Spinal cord (tissue), 10 donors: Measurements from ENCODE around the gene RAD17. TPM values are rescaled to one million over a fixed set of nuclear protein-coding genes. Genes with fewer than 3 reads are reported as not detected.

Source experiments
- DNase-seq, 6 donors: peaks; one replicate each; pipeline versions ENCODE4 v3.0.0 to v3.0.0-alpha.2; 2013 to 2015; ENCODE audit warnings: low spot score in 6 of 6, low read depth in 4 of 6
- H3K27ac ChIP-seq: one replicate; pipeline ENCODE4 v1.5.1; 2013; ENCODE audit warnings: low read depth, low read length, control low read depth
- H3K27me3 ChIP-seq: one replicate; pipeline ENCODE4 v1.6.1; 2013; ENCODE audit warnings: low read length; ENCODE audit not compliant: control insufficient read depth, insufficient read depth
- H3K36me3 ChIP-seq: one replicate; pipeline ENCODE4 v1.6.1; 2013; ENCODE audit warnings: low read length; ENCODE audit not compliant: control insufficient read depth, insufficient read depth
- H3K4me1 ChIP-seq: one replicate; pipeline ENCODE4 v1.6.1; 2013; ENCODE audit warnings: low read length; ENCODE audit not compliant: control insufficient read depth, insufficient read depth
- H3K4me3 ChIP-seq: one replicate; pipeline ENCODE4 v1.5.1; 2013; ENCODE audit warnings: low read depth, low read length, control low read depth
- H3K9me3 ChIP-seq: one replicate; pipeline ENCODE4 v1.6.1; 2013; ENCODE audit warnings: low read length; ENCODE audit not compliant: control insufficient read depth, insufficient read depth
- WGBS: methylation state at CpG from one replicate; pipeline ENCODE4 v1.1.5; 2013; ENCODE audit warnings: missing lambda C conversion rate; ENCODE audit not compliant: insufficient coverage; 5-methylcytosine and 5-hydroxymethylcytosine counted together
- polyA plus RNA-seq, 2 donors: library from polyadenylated mRNA; unstranded; fragments of 120-200 nt; gene quantifications; one replicate each; pipeline ENCODE4 v1.2.1, GENCODE V29; 2013; ENCODE audit not compliant: insufficient read length in 2 of 2
- total RNA-seq, 2 donors: library from RNA; depleted of rRNA in 1 of 2; stranded (reverse); fragments of 120-200 nt in 1 of 2; fragments of >200 nt in 1 of 2; gene quantifications; one replicate each; pipeline versions ENCODE4 v1.2.3 to v1.2.4, GENCODE V29; 2013 to 2014
- donor health status: healthy.

Gene RAD17
- total and polyA plus RNA-seq, 4 donors: 25.8 to 31.6 (median 28.2) TPM

GRCh38 chr5:69374911-69375446 is 5.4 kb downstream of the RAD17 start:
- WGBS: 100% methylated on average over 1 of the region's 4 CpGs
- Histone ChIP-seq H3K36me3 (peaks cover 6% of the 10 kb centered on the region), H3K4me1 (peaks cover 3% of the 10 kb centered on the region), H3K27ac (no peak overlapping the region), H3K9me3 (no peaks in the 10 kb centered on the region), H3K27me3 (no peaks in the 10 kb centered on the region), H3K4me3 (no peak overlapping the region)
- no peak for DNase-seq

- Histone ChIP-seq H3K4me1 (no peaks in the 10 kb centered on the region), H3K9me3 (no peaks in the 10 kb centered on the region), H3K27ac (no peak overlapping the region), H3K36me3 (peaks cover 23% of the 10 kb centered on the region), H3K27me3 (no peaks in the 10 kb centered on the region), H3K4me3 (no peak overlapping the region)
- no peak for DNase-seq
Measured at GRCh38 chr5:69378376-69378775, 8.8 kb downstream of the RAD17 start.

DNA sequence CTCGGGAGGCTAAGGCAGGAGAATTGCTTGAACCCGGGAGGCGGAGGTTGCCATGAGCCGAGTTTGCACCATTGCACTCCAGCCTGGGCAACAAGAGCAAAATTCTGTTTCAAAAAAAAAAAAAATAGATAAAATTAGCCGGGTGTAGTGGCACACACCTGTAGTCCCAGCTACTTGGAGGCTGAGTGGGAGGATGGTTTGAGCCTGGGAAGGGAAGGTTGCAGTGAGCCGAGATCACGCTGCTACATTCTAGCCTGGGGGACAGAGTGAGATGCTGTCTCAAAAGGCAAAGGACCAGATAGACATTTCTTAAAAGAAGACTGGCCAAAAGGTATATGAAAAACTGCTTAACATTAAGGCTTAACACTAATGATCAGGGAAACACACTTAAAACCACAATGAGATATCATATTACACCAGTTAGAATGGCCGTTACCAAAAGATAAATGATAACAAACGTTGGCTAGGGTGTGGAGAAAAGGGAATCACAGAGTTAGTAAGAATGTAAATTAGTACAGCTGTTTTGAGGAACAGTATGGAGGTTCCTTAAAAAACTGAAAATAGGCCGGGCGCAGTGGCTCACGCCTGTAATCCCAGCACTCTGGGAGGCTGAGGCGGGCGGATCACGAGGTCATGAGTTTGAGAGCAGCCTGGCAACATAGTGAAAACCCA is 35.2 kb downstream of the RAD17 start:
- H3K27me3 ChIP-seq: no peaks in the 10 kb centered on the region
- DNase-seq: no peak
- H3K4me3 ChIP-seq: no peak overlapping the region
- H3K9me3 ChIP-seq: no peaks in the 10 kb centered on the region
- H3K36me3 ChIP-seq: peaks cover 36% of the 10 kb centered on the region
- no peaks in the 10 kb centered on the region for H3K4me1 ChIP-seq
- no peak overlapping the region for H3K27ac ChIP-seq
- WGBS: 96% methylated on average over 12 of the region's 15 CpGs

- H3K4me3 ChIP-seq: peak within 1 kb of the TSS; percentile 33
- WGBS: 14% methylated on average over 77 of the region's 78 CpGs
- no peaks in the 10 kb centered on the region for H3K9me3 ChIP-seq
- H3K4me1 ChIP-seq: peaks cover 4% of the 10 kb centered on the region
- H3K27me3 ChIP-seq: no peaks in the 10 kb centered on the region
- DNase-seq: peak in 3 of 6 donors; percentile 6 to 60 (median 49)
- H3K36me3 ChIP-seq: peaks cover 16% of the 10 kb centered on the region
- H3K27ac ChIP-seq: no peak within 1 kb of the TSS
Measured at GRCh38 chr5:69414885-69415583, 45.4 kb downstream of the RAD17 start, which contains the start of gene MARVELD2. TSS of gene MARVELD2 (plus strand) at chr5:69415116. CDS start at chr5:69419386, 4,270 bp downstream.

DNA sequence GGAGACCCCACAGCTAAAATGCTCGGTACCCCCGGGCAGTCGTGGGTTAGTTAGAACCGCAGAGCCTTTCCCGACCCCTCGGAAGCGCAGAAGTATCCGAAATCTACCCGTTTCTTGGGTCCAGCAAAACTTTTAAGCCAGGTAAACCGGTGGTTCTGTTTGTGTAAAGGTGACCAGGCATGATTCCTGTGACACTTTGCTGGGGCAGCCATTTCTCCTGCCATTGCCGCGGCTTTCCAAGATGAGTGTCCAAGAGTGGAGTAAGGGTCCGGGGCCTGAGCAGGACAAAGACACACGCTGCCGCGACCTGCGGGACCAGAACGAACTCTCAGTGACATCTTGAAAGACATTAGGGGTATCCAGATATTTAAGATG is 46.0 kb downstream of the RAD17 start:
- H3K27me3 ChIP-seq: no peaks in the 10 kb centered on the region
- DNase-seq: no peak
- peak overlapping the region; percentile 33 for H3K4me3 ChIP-seq
- H3K9me3 ChIP-seq: no peaks in the 10 kb centered on the region
- H3K36me3 ChIP-seq: peaks cover 16% of the 10 kb centered on the region
- peaks cover 4% of the 10 kb centered on the region for H3K4me1 ChIP-seq
- no peak overlapping the region for H3K27ac ChIP-seq
- 36% methylated on average over 12 of the region's 18 CpGs for WGBS

DNA sequence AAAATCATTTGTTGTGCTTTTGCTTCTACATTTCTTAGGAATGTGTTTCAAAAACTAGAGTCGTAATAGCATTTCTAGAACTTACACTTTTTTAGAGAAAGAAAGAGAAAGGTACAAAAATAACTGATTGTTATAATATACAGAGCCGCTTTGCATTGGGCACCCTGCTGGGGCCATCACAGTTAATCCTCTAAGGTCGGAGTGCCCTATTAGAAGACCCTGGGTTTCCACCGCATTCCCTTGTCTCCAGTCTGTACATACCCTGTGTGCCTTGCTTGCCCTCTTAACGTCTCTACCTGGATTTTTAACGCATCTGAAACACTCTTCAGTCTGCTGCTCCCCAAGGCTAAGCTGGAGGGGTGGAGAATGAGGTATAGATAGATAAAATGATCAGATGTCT is 46.6 kb downstream of the RAD17 start:
- no peaks in the 10 kb centered on the region for H3K9me3 ChIP-seq
- WGBS: 83% methylated on average over 1 of the region's 6 CpGs
- peaks cover 4% of the 10 kb centered on the region for H3K4me1 ChIP-seq
- H3K36me3 ChIP-seq: peaks cover 13% of the 10 kb centered on the region
- no peak overlapping the region for H3K27ac ChIP-seq
- no peaks in the 10 kb centered on the region for H3K27me3 ChIP-seq
- no peak for DNase-seq
- H3K4me3 ChIP-seq: no peak overlapping the region

GRCh38 chr5:69416699-69417098 is 47.1 kb downstream of the RAD17 start:
- peaks cover 12% of the 10 kb centered on the region for H3K36me3 ChIP-seq
- DNase-seq: no peak
- peaks cover 4% of the 10 kb centered on the region for H3K4me1 ChIP-seq
- H3K9me3 ChIP-seq: no peaks in the 10 kb centered on the region
- H3K4me3 ChIP-seq: no peak overlapping the region
- H3K27me3 ChIP-seq: no peaks in the 10 kb centered on the region
- H3K27ac ChIP-seq: no peak overlapping the region

- no peak for DNase-seq
Measured at GRCh38 chr5:69418554-69418953, 48.9 kb downstream of the RAD17 start.

DNA sequence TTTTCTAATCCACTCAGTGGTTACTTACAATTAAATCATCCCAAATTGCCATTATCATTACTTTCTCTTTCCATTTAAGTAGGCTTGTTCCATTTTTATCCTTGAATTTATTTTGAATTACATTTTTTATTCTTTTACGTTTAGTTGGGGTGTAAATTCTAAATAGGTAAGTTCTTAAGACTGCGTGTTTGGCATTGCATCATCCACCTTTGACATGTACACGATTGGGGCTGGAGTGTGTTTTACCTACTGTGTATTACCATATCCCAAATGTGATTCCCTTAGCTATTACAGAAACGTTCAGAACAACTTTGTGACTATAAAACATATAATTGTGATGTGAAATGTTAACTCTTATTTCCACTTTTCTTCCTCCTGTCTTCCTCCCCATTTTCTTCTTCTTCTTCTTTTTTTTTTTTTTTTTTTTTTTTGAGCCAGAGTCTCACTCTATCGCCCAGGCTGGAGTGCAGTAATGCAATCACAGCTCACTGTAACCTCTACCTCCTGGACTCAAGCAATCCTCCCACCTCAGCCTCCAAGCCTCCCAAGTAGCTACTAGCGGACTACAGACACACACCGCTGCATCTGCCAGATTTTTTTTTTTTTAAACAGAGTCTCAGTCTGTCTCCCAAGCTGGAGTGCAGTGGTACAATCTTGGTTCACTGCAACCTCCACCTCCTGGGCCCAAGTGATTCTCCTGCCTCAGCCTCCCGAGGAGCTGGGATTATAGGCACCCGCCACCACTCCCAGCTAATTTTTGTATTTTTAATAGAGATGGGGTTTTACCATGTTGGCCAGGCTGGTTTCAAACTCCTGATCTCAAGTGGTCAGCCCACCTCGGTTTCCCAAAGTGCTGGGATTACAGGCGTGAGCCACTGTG is 62.0 kb downstream of the RAD17 start:
- no peak for DNase-seq
- no peaks in the 10 kb centered on the region for H3K4me1 ChIP-seq
- WGBS: 93% methylated on average over 5 of the region's 11 CpGs
- no peak overlapping the region for H3K27ac ChIP-seq
- H3K9me3 ChIP-seq: no peaks in the 10 kb centered on the region
- H3K4me3 ChIP-seq: no peak overlapping the region
- H3K36me3 ChIP-seq: no peaks in the 10 kb centered on the region
- no peaks in the 10 kb centered on the region for H3K27me3 ChIP-seq

More at GRCh38 chr5:69418554-69418953, 48.9 kb downstream of the RAD17 start:
- Histone ChIP-seq H3K27ac (no peak overlapping the region), H3K27me3 (no peaks in the 10 kb centered on the region), H3K4me3 (no peak overlapping the region), H3K9me3 (no peaks in the 10 kb centered on the region), H3K36me3 (peaks cover 9% of the 10 kb centered on the region), H3K4me1 (peaks cover 4% of the 10 kb centered on the region)
- no CpG with 5 or more reads among the region's 3 CpGs for WGBS
